ENCODE measurements around the gene SKA1. TPM values are rescaled to one million over a fixed set of nuclear protein-coding genes. Genes with fewer than 3 reads are reported as not detected.
"Not testable (repeated sequence)": the region's sequence is repeated elsewhere in the genome, so short reads cannot be mapped to it uniquely, and the experiment has no call there.

The SKA1 gene
- total RNA-seq, 1 donor from 2014 or later: 35.9 TPM

- intact Hi-C loops (cut with micrococcal nuclease): no loop called here
Observed at GRCh38 chr18:50388988-50389387, 14.1 kb downstream of the SKA1 start.

DNA sequence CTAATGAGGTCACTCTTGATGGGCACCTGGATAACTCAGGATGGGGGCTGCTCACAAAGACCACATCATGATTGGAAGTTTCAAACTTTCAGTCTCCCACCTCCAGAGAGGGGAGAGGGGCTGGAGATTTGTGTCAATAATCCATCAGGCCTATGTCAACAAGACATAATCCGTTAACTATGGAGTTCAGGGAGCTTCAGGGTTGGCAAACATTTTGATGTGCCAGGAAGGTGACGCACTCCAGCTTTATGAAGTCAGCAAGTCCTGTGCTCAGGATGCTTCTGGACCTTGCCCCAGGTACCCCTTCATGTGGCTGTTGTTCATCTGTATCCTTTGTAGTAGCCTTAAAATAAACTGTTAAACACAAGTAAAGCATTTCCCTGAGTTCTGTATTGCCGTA lies 19.0 kb downstream of the SKA1 start:
- intact Hi-C loops (cut with micrococcal nuclease): no loop called here

GRCh38 chr18:50395093-50395492 lies 20.2 kb downstream of the SKA1 start:
- intact Hi-C loops (cut with micrococcal nuclease): no loop called here

DNA sequence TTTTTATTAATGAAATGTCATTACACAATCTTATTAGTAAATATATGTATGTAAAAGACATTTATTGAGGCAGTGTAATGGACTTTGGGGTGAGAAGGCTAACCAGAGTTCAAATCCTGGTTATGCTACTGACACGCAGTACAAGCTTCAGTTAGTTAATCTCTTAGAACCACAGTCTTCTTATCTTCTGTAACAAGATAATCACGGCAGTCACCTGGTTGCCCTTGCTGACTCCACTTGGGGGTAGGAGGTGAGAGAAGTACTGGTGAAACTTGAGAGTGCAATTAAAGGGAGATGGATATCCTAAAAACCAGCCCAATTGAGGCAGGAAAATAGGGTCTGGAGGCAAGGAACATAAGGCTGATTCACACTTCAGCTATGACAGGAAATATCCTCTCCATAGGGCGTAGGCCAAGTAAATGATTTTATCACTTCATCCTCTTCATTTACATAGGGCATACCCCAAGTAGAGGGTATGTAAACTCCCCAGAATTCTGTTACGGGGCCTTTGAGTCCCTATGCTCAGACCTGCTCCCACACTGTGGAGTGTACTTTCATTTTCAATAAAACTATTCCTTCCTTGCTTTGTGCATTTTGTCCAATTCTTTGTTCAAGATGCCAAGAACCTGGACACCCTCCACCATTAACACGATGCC lies 21.3 kb downstream of the SKA1 start:
- intact Hi-C loops (cut with micrococcal nuclease): no loop called here

DNA sequence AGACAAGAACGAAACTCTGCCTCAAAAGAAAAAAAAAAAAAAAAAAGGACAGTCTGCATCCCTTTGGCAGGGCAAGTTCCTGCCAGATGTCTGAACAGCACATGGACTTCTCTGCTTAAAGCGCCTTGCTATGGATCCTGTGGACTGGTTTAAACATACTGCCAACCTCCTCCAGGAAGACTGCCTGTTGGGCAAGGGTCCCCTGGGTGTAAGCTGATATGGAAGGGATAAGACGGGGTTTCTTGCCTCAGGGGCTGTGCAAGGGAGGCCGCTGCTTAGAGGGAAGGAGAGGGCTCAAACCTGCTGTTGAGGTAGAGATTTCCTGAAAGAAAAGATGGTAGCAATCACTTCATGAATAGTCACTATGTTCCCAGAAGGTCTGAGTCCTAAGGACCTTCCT lies 22.2 kb downstream of the SKA1 start:
- intact Hi-C loops (cut with micrococcal nuclease): no loop called here

DNA sequence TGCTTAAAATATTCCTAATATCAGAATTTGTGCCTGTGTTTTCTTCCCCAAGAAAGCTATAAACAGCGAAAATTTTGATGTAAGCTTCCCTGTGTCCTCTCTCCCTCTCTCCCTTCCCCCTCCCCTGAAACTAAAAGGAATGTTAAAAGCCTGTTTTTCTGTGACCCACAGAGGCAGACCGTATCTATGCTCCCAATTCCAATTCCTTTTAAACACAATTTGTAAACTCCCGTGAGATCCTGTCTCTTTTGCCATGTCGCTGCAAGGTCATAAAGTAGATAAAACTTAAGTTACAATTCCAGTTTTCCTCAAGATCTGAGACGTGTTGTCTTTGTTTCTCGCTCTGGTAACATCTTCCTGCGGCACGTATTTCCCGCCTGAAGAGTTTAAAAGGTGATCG lies 23.3 kb downstream of the SKA1 start:
- intact Hi-C loops (cut with micrococcal nuclease): no loop called here

DNA sequence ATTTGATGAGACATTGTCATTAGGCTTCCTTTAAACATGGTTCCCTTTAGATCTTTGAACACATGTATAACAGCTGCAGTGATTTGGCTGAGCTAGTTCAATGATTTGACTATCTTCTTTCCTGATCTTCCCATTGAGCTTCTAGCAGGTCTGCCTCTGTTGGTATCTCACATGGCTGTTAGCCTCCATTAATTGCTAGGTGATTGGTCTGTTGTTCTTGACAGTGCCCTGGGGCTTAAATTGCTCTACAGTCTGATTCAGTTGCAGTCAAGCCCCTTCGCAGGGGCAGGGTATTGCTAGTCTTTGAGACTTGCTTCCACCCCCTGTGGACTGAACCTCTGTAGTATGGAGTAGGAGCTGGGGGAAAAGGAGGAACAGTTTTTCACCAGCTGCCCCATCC lies 24.1 kb downstream of the SKA1 start:
- intact Hi-C loops (cut with micrococcal nuclease): no loop called here

DNA sequence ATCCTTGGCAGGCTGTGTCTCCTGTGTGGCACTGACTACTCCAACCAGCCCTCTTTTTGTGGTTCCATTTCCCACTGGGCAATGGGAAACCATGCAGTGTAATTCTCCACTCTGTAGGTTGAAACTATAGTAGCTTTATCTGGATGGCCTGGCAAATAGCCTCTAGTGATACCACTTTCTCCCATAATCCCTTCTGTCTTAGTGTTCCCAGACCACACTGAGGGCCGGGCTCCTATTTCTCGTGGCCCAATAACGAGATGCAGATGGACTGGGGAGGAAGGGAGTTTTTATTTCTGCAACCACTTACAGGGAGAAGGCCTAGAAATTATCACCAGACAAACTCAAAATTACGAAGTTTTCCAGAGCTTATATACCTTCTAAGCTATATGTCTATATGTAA lies 24.7 kb downstream of the SKA1 start:
- intact Hi-C loops (cut with micrococcal nuclease): no loop called here

DNA sequence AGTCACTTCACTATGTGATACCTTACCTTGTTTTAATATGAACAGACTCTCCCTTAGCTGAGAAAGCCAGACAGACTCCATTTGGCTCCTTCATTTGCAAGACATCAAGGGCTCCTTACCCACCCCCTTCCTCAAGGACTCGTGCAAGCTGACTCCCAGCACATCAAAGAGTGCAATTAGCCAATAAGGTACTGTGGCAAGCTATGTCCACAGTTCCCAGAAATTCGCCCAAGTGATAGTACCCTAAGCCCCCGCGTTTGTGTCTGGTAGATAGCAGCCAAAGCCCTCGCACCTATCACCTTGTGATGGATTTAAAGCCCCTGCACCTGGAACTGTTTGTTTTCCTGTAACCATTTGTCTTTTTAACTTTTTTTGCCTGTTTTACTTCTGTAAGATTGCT lies 25.6 kb downstream of the SKA1 start:
- intact Hi-C loops (cut with micrococcal nuclease): not testable (repeated sequence)

- intact Hi-C loops (cut with micrococcal nuclease): no loop called here
Observed at GRCh38 chr18:50401295-50401694, 26.4 kb downstream of the SKA1 start.

DNA sequence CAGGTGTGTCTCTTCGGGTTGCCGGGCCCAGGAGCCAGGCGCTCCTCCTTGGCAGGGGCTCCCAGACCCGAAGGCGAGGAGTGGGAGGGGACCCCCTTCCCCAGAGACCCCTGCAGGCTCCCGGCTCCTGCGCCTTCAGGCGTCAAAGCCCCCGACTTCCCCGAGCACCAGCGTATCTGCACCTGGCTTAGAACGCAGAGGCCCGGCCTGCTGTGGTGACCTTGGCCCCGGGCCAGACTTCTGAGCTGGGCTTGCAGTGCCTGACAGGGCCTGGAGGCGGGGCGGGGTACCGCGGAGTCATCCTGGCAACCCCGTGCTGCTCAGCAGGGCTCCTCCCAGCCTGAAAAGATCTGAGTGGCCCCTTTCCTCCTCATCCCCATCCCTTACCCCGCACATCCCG lies 27.0 kb downstream of the SKA1 start:
- intact Hi-C loops (cut with micrococcal nuclease): no loop called here

DNA sequence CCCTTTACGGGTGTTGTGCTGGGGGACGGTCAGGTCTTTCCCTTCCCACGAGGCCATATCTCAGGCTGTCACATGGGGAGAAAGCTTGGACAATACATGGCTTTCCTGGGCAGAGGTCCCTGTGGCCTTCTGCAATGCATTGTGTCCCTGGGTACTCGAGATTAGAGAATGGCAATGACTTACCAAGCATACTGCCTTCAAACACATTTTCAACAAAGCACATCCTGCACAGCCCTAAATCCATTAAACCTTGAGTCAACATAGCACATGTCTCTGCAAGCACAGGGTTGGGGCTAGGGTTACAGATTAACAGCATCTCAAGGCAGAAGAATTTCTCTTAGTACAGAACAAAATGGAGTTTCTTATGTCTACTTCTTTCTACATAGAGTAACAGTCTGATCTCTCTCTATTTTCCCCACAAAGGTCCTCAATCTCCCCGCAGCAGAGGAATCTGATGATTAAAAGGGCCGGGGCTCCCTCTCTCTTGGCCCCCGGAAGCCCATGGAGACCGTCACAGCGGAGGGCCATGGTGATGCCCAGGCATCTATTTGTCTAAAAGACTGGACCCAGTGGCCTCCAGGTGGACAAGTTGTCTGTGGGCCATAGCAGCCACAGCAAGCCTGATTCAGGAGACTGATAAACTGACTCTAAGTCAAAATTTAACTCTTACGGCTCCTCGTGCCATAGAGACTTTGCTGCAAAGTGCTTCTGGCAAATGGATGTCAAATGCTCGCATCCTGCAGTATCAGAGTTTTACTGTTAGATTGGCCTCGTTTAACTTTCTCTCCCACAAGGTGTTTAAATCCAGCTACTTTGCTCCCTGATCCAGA lies 30.1 kb downstream of the SKA1 start:
- intact Hi-C loops (cut with micrococcal nuclease): not testable (repeated sequence)

DNA sequence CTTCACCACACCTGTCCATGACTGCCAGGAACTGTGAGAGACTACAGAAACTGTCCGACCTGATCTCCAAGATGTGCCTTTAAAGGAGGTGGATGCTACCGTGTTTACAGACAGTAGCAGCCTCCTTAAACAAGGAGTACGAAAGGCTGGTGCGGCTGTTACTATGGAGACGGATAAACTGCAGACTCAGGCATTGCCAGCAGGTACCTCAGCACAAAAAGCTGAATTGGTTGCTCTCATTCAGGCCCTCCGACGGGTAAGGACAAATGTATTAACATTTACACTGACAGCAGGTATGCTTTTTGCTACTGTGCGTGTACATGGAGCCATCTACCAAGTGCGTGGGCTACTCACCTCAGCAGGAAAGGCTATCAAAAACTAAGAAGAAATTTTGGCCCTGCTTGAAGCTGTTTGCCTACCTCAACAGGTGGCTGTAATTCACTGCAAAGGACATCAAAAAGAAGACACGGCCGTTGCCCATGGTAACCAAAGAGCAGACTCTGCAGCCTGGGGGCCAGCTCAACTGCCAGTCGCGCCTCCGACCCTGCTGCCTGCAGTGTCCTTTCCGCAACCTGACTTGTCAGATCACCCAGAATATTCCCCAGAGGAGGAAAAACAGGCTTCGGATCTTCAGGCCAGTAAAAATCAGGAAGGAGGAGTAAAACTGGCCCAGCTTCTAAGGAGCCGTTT lies 30.9 kb downstream of the SKA1 start:
- intact Hi-C loops (cut with micrococcal nuclease): no loop called here

DNA sequence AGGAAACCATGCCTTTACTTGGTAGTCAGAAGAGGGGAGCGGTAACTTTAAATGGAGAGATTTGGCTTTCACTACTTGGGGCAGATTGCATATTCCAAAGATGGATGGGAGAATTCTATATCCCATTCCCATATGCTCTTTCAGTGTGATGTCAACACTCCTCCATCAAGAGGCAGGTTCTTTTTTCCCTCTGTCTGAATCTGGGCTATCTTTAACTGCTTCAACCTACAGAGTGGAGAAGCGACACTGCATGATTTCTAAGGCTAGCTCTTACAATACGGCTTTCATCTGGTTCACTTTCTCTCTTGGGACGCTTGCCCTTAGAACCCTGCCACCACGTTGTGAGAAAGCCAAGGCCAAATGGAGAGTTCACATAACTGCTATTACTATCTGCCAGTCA lies 34.4 kb downstream of the SKA1 start:
- intact Hi-C loops (cut with micrococcal nuclease): no loop called here

DNA sequence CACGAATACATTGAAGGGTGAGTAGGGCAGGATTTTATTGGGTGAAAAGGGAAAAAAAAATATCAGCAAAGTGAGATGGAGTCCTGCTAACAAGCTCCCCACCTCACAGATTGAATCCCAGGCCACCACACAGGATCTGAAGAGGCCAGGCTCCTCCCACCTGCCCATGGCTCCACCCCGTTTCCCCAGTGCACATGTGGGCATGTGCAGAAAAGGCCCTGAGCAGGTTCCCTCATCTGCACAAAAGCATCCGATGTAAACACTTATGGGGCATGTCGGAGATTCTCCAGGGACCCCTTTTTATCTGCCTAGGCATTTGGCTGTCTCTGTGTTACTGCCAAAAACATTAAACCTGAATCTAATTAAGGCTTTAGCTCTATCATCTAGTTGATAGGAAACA lies 35.2 kb downstream of the SKA1 start:
- intact Hi-C loops (cut with micrococcal nuclease): no loop called here

DNA sequence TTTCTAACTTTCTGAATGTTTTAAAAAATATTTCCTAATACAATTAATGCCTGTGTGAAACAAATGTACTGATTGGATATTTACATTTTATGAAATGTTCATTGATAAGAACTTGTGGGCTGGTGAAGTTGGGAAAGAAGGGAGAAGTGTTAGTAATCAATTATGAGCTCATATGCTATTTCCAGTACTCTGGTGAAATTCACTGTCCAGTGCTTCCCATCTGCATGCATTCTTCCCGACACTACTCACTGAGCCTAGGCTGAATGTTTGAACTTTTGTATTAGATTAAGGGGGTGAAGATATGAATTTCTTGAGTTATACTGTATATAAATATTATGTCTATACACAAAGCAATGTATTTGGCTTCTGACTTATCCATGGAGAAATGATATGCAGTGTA lies 36.0 kb downstream of the SKA1 start:
- intact Hi-C loops (cut with micrococcal nuclease): no loop called here

DNA sequence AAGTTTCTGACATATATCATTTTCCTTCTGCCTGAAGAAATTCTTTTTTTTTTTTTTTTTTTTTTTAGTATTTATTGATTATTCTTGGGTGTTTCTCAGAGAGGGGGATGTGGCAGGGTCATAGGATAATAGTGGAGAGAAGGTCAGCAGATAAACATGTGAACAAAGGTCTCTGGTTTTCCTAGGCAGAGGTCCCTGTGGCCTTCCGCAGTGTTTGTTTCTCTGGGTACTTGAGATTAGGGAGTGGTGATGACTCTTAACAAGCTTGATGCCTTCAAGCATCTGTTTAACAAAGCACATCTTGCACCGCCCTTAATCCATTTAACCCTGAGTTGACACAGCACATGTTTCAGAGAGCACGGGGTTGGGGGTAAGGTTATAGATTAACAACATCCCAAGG lies 42.0 kb downstream of the SKA1 start:
- intact Hi-C loops (cut with micrococcal nuclease): not testable (repeated sequence)

DNA sequence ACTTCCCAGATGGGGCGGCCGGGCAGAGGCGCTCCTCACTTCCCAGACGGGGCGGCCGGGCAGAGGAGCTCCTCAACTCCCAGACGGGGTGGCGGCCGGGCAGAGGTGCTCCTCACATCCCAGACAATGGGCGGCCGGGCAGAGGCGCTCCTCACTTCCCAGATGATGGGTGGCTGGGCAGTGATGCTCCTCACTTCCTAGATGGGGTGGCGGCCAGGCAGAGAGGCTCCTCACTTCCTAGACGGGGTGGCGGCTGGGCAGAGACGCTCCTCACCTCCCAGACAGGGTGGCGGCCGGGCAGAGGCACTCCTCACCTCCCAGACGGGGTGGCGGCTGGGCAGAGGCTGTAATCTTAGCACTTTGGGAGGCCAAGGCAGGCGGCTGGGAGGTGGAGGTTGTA lies 42.9 kb downstream of the SKA1 start:
- intact Hi-C loops (cut with micrococcal nuclease): not testable (repeated sequence)

GRCh38 chr18:50418650-50419049 lies 43.8 kb downstream of the SKA1 start:
- intact Hi-C loops (cut with micrococcal nuclease): no loop called here

- intact Hi-C loops (cut with micrococcal nuclease): no loop called here
Observed at GRCh38 chr18:50422286-50422898, 47.5 kb downstream of the SKA1 start.

DNA sequence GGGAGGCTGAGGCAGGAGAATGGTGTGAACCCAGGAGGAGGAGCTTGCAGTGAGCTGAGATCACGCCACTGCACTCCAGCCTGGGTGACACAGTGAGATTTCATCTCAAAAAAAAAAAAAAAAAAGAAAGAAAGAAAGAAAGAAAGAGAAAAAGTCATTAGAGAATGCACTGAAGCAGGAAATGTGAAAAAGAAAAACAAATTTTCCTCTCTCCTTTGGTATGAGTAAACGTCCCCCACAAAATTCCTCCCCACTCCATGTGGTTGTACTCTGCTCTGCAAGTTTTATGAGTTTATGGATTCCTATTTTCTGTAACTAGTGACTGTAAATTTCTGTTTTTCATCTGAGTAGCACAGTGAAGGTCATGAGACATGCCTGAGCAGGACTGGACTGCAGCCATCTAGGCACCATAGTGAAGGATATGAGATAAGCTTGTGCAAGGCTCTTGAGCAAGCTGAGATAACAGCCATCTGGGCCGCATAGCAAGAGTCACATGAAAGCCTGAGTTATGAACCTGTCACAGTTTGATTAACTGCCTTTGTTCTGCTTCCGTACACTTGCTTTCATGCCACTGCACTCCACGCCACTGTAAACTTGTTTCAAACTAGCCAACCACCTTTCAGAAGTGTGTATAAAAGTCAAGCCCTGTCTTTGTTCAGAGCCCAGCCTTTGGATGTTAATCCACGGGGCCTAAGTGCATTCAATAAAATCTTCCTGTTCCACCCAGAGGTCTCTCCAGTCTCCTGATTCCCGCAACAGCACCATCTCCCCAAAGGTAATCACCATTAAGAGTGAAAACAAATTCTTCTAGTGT lies 50.2 kb downstream of the SKA1 start:
- intact Hi-C loops (cut with micrococcal nuclease): no loop called here
